Measurements from ENCODE around the gene SYNGAP1.

Gene SYNGAP1

DNA sequence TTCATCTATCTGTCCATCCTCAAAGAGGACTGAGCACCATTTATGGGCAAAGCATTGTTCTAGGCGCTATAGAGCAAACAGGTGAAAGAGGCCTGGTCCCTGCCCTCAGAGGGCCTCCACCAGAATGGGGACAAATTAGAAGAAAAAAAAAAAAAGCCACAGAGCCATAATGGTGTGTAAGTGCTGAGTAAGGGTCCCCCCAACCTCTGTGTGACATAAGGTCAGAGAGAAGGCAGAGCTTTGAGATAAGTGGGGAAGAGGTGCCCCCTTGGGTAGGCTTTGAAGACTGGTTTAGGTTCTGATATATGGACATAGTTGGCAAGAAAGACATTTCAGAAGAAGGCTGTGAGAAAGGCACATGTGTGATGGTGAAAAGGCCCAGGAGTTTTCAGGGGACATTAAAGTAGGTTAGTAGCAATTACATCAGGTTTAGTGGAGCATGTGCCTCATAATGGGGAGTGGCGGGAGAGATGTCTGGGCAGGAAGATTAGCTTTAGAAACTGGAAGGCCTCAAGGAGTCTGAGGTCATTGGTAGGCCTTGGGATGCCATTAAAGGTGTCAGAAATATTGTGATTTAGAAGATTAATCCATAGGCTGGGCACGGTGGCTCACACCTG lies 19.2 kb downstream of the SYNGAP1 start:
- DNase-seq (ENCODE audit: low read depth, low spot score) = no peak

DNA sequence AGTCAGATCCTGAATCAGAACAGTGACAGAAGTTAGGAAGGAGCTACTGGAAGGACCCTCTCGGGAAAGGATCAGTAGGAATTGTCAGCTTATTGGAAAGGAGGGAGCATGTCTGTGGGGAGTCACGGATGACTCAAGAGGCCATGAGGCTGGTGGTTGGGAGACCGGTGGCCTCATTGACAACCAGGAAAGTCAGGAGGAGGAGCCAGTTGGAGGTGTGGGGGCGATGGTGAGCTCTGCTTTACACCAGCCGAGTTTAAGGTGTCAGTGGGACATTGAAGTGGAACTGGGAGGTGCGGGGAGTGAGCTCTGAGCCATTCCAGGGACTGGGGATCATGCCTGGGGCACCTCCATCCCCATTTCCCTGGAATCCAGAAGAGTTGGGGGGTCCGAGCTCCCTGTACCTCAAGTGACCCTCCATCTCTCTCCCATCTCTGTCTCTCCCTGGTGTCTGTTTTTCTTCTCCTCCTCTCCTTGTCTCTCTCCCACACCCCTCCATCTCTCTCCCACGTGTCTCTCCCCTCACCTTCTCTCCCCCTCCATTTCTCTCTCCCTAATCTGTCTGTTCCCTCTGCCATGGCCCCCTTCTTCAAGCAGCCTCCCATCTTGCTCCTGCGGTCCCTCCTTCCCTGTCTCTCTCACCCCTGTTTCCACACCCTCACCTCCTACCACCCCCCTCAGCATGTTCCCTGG lies 20.2 kb downstream of the SYNGAP1 start:
- DNase-seq (ENCODE audit: low read depth, low spot score) = no peak

DNA sequence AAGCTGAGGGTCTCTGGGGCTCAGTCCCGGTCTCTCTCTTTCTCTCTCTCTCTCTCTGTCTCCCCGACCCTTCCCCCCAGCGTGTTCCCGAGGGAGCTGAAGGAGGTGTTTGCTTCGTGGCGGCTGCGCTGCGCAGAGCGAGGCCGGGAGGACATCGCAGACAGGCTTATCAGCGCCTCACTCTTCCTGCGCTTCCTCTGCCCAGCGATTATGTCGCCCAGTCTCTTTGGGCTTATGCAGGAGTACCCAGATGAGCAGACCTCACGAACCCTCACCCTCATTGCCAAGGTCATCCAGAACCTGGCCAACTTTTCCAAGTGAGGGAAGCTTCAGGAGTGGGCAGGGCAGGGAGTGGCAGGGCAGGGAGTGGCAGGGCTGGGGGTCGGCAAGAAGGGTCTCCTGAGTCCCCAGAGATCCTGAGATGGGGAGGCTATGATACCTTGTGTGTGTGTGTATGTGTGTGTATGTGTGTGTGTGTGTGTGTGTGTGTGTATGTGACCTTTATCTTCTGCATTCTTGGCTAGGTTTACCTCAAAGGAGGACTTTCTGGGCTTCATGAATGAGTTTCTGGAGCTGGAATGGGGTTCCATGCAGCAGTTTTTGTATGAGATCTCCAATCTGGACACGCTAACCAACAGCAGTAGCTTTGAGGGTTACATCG lies 20.9 kb downstream of the SYNGAP1 start:
- DNase-seq (ENCODE audit: low read depth, low spot score) = no peak

DNA sequence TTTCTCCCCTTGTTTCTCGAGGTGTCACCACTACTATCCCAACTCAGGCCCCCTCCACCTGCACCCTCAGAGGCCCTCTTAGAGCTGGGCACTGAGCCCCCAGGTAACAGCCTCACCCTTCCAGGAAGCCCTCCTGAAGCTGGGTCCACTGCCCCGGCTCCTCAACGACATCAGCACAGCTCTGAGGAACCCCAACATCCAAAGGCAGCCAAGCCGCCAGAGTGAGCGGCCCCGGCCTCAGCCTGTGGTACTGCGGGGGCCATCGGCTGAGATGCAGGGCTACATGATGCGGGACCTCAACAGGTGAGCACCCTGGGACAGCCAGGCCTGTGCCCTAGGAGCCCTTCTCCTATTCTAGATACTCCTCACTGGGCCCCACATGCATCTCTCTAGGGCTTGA lies 21.6 kb downstream of the SYNGAP1 start:
- no peak for DNase-seq (ENCODE audit: low read depth, low spot score)

DNA sequence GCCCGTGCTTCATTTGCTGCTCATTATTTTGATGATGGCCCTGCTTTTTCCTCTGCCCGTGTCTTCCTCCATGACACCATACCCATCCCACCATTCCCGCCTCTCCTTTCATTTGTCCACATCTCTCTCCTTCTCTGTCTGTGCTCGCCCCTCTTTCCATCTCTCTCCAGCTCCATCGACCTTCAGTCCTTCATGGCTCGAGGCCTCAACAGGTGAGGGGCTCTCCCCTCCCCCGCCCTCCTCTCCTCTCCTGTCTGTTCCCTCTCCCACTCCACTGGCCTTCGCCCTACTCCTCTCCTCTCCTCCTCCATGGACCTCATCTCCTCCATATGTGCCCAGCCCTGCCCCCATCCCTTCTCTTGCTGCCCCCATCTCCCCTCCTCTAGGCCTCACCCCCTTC lies 22.4 kb downstream of the SYNGAP1 start:
- DNase-seq (ENCODE audit: low read depth, low spot score) = no peak

DNA sequence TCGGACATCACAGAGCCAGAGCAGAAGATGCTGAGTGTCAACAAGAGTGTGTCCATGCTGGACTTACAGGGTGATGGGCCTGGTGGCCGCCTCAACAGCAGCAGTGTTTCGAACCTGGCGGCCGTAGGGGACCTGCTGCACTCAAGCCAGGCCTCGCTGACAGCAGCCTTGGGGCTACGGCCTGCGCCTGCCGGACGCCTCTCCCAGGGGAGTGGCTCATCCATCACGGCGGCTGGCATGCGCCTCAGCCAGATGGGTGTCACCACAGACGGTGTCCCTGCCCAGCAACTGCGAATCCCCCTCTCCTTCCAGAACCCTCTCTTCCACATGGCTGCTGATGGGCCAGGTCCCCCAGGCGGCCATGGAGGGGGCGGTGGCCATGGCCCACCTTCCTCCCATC lies 23.2 kb downstream of the SYNGAP1 start:
- DNase-seq (ENCODE audit: low read depth, low spot score) = no peak

DNA sequence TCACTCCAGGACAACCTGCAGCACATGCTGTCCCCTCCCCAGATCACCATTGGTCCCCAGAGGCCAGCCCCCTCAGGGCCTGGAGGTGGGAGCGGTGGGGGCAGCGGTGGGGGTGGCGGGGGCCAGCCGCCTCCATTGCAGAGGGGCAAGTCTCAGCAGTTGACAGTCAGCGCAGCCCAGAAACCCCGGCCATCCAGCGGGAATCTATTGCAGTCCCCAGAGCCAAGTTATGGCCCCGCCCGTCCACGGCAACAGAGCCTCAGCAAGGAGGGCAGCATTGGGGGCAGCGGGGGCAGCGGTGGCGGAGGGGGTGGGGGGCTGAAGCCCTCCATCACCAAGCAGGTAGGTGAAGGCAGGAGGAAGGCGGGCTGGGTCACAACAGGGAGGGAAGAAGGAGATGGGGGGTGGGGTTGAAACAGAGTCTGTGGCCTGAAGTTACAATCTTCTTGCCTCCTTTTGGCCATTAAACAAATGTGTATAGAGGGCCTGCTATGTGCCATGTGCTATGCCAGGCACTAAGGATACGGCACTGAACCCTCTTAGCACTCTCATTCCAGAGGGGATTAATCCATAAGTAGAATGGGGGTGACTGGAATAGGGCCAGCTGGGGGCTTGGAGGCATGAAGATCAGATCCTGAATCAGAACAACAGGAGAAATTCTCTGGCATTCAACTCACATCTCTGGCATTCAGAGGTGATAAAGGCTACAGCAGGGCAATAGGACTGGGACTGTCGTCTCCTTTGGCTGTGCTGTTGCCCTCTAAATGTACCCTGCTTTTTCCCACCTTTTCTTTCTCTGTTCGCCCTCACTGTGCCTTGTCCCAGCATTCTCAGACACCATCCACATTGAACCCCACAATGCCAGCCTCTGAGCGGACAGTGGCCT lies 24.0 kb downstream of the SYNGAP1 start:
- no peak for DNase-seq (ENCODE audit: low read depth, low spot score)

DNA sequence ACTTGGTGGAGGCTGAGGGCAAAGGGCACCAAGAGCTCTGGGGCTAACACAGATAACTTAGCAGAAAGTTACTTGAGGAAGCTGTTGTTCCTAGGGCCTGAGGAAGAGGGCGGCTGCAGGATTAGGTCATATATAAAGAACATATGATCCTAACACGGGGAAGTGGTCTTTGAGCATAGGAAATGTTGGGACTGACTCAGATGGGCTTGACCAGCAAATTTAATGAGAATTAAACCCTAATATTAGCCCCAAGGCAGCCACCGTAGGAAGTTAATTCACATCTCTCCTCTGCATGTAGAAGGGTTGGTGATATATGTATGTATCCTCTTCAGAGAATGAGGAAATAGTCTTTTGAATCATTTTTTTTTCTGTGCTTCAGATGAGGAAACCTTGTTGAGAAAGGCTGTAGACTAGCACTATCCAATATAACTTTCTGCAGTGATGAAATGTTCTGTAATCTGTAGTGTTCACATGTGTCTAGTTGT lies 25.3 kb downstream of the SYNGAP1 start:
- DNase-seq (ENCODE audit: low read depth, low spot score) = no peak

DNA sequence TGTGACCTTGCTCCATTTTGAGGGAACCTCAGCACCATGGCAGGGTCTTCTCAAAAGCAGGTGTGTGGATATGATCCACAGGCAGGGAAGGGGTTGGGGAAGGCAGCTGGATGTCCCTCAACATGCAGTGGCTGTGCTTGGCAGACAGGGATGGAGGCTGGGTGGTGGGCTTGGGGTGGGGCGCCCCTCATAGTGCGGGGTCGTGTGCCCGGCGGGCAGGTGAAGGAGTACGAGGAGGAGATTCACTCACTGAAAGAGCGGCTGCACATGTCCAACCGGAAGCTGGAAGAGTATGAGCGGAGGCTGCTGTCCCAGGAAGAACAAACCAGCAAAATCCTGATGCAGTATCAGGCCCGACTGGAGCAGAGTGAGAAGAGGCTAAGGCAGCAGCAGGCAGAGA lies 26.5 kb downstream of the SYNGAP1 start:
- DNase-seq (ENCODE audit: low read depth, low spot score) = no peak

DNA sequence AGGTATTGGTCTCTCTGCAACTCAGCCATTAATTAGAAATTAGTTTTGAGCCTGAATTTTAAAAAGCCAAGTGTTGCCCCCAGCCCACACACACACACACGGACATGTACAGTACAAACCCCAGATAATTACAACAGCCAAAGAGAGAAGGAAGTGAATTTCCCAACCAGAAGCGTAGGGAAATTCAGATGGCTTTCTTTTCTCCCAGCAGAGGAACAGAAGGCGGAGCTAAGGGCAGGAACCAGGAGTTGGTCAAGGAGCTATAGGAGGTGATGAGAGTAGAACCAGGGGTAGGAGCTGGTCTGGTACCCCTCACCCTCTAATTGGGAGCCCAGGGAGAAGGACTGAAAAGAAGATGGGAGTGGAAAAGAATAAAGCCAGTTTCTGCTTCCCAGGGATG lies 30.6 kb downstream of the SYNGAP1 start:
- no peak for DNase-seq (ENCODE audit: low read depth, low spot score)

DNA sequence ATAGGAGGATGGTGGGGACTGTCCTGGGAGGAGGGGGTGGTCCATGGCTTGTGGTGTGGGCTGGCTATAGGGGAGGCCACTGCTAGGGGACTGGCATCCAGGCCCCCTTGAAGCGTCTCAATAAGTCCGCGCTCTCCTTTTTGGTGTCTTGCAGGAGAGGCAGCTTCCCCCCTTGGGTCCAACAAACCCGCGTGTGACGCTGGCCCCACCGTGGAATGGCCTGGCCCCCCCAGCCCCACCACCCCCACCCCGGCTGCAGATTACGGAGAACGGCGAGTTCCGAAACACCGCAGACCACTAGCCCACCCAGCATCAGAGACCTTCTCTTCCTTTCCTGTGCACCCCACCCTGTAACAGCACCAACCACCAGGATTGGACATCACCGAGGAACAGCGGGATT lies 31.7 kb downstream of the SYNGAP1 start:
- DNase-seq (ENCODE audit: low read depth, low spot score) = no peak

DNA sequence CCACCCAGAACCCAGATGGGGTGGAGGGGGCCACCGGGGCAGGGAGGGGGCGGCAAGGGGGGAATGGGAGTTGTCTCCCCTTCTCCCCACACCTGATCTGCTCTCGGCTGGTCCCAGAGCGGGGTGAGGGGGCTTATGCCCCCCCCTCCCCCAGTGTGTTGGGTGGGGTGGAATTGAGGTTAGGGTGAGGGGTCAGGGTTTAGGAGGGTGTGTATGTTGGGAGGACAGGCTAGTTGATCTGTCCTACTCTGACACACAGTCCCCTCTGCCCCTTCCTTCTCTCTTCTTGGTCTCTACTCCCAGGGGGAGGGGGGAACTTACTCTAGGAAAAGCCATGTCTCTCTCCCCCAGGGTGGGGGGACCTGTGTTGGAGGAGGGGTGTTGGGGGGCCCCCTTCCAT lies 32.6 kb downstream of the SYNGAP1 start:
- no peak for DNase-seq (ENCODE audit: low read depth, low spot score)

DNA sequence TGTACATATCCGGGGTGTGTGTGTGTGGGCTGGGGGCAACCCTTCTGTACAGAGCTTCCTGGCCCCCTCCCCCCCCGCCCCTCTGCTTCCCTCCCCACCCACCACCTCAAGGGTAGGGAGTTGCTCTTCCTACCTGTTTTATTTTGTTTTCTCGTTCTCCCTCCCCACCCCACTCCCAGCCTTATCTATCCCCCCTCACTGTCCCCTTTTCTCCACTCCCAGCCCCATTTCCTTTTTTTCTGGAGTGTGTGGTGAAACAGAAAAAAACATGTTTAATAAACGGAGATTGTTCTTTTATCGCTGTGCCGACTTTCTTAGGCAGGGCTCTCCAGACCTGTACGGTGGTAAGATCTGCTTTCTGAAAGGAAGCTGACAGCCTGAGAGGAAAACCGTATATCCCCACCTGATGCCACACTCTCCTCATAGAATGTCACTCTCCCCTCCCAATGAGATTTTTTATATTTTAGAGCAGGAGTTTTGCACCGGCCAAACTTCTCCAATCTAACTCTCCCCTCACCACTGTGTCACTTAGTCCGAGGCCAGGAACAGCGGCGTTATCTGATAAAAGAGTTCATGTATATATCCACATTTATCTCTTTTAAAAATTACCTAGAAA lies 33.6 kb downstream of the SYNGAP1 start:
- no peak for DNase-seq (ENCODE audit: low read depth, low spot score)

DNA sequence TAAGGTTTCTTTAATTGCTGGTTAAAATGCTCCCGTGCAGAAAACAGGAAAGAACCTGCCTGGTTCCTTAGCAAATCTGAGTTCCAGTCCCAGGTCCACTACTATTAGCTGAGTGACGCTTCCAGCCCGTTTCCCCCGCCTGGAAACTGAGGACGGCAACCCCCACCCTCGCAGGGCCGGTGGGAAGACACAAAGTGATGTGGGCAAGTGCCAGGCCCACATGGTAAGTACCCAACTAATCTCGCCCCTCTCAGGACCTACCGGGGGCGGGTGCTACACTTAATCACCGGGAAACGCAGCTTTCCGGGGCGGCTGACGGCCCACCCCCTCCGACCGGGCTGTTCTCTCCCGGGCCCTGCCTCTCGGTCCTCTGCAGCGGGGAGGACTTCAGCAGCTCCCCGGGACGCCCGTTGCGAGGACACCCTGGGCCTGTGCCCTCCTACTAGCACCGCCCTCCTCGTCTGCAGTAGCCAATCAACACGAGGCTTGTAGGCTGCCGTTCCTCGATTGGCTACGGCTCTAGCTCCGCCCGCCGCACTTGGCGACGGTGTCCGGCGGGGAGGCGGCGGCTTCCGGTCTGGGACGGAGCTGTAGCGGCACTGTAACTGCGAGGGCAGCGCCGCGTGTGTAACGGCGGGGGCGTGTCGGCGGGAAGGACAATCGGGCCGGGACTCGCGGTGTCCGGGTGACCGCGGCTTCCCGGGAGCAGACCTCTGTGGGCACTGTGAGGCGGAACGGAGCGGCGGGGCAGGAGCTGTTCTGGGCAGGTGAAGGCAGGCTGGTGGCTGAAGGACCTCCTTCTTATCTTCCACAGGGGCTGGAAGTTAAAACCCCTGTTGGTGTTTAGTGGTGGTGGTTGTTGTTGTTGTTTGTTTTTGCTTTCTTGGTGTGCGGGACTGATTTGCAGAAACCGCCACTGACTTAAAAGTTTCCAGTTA lies 34.4 kb downstream of the SYNGAP1 start, which contains the start of gene ZBTB9:
TSS of gene ZBTB9 (plus strand) at position 568 of the 938 bp plus-strand sequence. CDS start 525 bp downstream, outside the sequence.
- peak; percentile 80 for DNase-seq (ENCODE audit: low read depth, low spot score)

DNA sequence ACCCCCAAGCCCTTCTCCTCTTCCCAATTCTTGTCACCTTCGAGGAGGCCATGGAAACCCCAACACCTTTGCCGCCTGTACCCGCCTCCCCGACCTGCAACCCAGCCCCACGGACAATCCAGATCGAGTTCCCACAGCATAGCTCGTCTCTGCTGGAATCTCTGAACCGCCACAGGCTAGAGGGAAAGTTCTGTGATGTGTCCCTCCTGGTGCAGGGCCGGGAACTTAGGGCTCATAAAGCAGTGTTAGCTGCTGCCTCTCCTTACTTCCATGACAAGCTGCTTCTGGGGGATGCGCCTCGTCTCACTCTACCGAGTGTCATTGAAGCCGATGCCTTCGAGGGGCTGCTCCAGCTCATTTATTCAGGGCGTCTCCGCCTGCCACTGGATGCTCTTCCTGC lies 35.2 kb downstream of the SYNGAP1 start:
- DNase-seq (ENCODE audit: low read depth, low spot score) = no peak

DNA sequence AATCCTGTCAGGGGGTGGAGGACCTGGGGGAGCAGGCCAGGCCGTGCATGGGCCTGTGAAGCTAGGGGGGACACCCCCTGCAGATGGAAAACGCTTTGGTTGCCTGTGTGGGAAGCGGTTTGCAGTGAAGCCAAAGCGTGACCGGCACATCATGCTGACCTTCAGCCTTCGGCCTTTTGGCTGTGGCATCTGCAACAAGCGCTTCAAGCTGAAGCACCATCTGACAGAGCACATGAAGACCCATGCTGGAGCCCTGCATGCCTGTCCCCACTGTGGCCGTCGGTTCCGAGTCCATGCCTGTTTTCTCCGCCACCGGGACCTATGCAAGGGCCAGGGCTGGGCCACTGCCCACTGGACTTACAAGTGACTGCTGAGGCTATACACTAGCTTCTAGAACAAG lies 36.3 kb downstream of the SYNGAP1 start:
- DNase-seq (ENCODE audit: low read depth, low spot score) = no peak

DNA sequence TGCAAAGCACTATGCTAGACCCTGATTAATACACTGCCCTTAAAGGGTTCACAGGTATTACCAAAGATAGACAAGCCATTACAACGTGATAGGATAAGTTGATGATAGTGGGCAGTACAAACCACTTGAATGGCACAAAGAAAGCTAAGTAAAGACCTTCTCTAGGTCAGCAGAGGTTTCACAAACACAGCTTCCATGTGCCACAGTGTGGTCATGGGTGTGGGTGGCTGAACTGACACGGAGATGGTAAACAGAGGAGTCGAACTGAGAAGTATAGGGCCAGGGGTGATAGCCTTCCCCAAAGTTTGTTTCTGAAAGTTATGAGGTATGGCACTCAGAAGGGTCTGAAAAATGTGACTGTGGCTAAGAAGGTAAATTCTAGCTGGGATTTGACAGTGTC lies 38.8 kb downstream of the SYNGAP1 start:
- DNase-seq (ENCODE audit: low read depth, low spot score) = no peak

DNA sequence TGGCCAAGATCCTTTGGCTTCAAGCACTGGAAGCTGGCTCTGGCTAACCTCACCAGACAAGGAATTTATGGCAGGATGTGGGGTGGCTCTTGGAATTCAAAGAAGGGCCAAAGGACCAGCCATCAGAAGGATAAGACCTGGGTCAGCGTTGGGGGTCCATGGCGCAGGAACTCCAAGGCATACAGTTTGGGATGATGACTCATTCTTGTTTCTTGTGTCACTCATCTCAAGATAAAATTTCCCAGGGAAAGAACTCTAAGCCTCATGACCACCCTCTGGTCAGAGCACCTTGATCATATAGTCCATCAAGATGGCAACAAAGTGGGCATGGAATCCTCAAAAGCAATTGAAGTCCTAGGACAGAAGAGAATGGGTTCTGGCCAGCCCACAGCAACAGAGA lies 39.4 kb downstream of the SYNGAP1 start:
- no peak for DNase-seq (ENCODE audit: low read depth, low spot score)

DNA sequence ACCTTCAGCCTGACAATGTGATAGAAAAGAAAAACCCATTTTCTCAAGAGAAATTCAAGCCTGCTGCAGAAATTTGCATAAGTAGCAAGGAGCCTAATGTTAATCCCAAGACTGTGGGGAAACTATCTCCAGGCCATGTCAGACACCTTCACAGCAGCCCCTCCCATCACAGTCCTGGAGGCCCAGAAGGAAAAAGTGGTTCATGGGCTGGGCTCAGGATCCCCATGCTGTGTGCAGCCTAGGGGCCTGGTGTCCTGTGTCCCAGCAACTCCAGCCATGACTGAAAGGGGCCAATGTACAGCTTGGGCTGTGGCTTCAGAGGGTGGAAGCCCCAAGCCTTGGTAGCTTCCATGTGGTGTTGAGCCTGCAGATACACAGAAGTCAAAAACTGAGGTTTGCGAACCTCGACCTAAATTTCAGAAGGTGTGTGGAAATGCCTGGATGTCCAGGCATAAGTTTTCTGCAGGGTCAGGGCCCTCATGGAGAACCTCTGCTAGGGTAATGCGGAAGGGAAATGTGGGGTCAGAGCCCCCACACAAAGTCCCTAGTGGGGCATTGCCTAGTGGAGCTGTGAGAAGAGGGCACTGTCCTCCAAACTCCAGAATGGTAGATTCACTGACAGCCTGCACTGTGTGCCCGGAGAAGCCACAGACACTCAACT lies 46.3 kb downstream of the SYNGAP1 start:
- DNase-seq (ENCODE audit: low read depth, low spot score) = no peak

DNA sequence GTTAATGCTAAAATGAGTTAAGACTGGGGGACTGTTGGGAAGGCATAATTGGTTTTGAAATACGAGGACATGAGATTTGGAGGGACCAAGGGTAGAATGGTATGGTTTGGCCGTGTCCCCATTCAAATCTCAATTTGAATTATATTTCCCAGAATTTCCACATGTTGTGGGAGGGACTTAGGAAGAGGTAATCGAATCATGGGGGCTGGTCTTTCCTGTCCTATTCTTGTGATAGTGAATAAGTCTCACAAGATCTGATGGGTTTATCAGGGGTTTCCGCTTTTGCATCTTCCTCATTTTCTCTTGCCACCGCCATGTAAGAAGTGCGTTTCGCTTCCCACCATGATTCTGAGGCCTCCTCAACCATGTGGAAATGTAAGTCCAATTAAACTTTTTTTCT lies 47.2 kb downstream of the SYNGAP1 start:
- no peak for DNase-seq (ENCODE audit: low read depth, low spot score)
